GM19025 (cell line): ENCODE measurements around the gene ALG11.
"Not testable (repeated sequence)": the region's sequence is repeated elsewhere in the genome, so short reads cannot be mapped to it uniquely, and the experiment has no call there.

Source experiments
- ATAC-seq: cut with Tn5 transposase; IDR thresholded peaks from one replicate; pipeline ENCODE4 v1.9.1; 2021; ENCODE audit warnings: mild to moderate bottlenecking, low read depth, moderate library complexity; ENCODE audit not compliant: unreplicated experiment

The ALG11 gene, protein sequence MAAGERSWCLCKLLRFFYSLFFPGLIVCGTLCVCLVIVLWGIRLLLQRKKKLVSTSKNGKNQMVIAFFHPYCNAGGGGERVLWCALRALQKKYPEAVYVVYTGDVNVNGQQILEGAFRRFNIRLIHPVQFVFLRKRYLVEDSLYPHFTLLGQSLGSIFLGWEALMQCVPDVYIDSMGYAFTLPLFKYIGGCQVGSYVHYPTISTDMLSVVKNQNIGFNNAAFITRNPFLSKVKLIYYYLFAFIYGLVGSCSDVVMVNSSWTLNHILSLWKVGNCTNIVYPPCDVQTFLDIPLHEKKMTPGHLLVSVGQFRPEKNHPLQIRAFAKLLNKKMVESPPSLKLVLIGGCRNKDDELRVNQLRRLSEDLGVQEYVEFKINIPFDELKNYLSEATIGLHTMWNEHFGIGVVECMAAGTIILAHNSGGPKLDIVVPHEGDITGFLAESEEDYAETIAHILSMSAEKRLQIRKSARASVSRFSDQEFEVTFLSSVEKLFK

DNA sequence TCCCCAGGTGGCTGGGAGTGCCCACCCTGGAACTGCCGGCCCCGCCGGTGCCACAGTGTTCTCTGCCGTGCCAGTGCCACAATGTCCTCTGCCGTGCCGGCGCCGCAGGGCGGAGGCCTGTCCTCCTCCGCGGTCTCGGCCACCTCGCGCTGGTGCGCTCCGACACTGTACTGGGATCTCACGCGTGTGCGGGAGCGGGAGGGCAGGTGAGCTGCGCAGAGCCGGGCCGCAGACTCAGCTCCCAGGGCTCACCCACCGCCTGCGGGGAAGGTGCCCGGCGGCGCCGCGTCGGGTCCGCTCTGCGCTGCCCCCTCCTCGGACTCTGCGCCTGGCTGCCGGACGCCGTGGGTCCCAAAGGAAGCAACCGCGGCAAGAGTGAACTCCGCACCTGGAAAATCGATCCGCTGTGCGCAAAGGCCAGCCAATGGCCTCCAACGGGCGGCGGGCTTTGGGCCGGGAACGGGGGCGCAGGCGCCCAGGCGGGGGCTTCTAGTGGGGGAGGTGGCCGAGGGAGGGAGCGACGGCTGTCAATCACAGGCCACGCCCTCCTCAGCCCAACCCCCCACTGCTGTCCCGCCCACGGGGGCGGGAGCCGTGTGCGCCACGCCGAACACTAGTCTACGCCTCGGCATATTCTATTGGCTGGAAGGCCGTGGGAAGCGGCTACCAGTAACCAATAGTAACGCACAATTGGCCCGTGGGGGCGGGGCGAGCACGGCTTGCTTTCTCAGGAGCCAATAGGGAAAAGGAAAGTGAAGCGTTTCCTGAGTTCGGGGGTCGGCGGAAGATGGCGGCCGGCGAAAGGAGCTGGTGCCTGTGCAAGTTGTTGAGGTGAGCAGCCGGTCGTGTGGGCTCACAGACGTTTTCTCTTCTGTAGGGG is at the start of gene ALG11:
Gene ALG11 (plus strand): TSS at position 767 of the 880 bp plus-strand sequence. CDS start 21 bp downstream, at position 788.
- peak; percentile 100 for ATAC-seq

GRCh38 chr13:51966186-51966585 is 46.0 kb upstream of the ALG11 start:
- ATAC-seq: no peak

- ATAC-seq: peak; percentile 46
These were observed 44.4 kb upstream of the ALG11 start for GRCh38 chr13:51967482-51968446.

DNA sequence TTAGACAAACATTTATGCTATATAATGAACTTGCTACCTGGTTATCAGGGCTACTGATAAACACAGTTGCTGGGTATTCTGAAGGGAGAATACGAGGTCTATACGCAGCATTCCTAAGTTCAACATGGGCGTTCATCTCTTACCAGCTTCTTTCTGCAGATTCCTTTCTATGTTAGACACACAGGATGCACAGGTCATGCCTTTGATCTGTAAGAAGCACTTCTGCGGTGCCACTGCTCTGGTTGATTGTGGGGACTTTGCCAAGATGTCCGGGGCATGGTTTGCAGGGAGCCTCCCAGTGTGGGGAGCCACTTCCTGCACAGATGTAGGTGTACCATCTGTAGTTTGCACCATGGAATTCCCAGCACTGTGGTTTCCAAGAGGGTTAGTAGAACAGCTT is 41.8 kb upstream of the ALG11 start:
- ATAC-seq: no peak

- no peak for ATAC-seq
These were observed 40.4 kb upstream of the ALG11 start for GRCh38 chr13:51971520-51972426.

GRCh38 chr13:51974482-51974881 is 37.7 kb upstream of the ALG11 start:
- ATAC-seq: no peak

- no peak for ATAC-seq
These were observed 35.8 kb upstream of the ALG11 start for GRCh38 chr13:51976423-51976822.

DNA sequence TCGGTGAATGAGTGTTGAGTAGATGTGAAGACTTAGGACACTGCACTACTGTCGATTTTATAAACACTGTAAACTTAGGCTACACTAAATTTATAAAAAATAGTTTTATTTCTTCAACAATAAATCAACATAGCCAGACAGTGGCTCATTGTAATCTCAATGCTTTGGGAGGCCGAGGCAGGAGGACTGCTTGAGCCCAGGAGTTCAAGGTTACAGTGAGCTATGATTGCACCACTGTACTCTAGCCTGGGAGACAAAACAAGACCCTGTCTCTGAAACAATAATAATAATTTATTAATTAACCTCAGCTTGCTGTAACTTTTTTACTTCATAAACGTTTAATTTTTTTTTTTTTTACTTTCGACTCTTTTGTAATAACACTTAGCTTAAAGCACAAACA is 35.3 kb upstream of the ALG11 start:
- no peak for ATAC-seq

DNA sequence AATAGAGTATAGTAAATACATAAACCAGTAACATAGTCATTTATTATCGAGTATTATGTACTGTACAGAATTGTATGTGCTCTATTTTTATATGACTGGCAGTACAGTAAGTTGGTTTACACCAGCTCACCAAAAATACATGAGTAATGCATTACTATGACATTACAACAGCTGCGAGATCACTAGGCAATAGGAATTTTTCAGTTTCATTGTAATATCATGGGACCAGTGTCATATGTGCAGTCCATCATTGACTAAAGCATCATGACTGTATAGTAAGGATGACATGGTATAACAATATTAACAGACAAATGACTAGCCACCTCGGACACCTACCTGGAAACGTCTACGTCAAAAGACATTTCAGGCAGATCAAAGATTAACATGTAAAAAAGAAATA is 34.6 kb upstream of the ALG11 start:
- ATAC-seq: no peak

GRCh38 chr13:51978796-51979556 is 33.2 kb upstream of the ALG11 start:
- ATAC-seq: no peak

DNA sequence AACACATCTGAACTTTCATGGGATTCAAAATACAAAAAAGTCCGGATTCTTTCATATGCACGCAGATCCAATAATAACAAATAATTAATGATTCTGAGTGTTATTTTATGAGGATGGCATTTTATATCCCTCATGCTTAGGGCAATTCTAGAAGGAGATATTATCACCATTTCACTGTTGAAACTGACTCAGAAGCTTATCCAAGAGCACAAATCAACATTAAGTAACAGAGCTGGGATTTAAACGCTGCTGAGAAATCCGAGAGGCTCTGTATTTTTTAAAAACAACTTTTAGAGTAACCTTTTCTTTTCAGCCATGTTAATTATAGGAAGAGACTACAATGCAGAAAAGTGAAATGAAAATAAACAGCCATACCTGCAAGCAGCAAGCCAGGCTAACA is 31.3 kb upstream of the ALG11 start:
- ATAC-seq: no peak

DNA sequence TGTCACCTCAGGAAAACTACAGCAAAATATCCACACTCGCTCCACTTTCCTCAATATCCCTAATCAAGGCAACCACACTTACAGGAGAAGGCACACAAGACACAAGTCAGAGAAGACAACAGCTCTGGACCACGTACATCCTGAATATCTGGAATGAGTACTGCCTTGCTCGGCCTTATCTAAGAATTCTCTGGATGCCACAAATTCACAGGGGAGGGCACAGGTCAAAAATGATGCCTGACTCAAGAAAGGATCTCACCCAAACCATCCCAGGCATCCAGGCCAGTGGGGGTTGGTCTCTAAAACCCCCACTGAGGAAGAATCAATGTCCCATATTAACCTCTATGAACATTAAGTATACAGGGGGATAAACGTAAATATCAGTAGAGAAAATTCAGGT is 30.8 kb upstream of the ALG11 start:
- ATAC-seq: no peak

DNA sequence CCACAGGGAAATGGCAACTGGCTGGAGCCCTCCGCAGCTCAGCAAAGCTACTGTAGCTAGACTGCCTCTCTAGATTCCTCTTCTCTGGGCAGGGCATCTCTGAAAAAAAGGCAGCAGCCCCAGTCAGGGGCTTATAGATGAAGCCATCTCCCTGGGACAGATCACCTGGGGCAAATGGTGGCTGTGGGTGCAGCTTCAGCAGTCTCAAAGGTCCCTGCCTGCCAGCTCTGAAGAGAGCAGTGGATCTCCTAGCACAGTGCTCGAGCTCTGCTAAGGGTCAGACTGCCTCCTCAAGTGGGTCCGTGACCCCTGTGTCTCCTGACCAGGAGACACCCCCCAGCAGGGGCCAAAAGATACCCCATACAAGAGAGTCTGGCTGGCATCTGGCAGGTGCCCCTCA is 28.9 kb upstream of the ALG11 start:
- ATAC-seq: not testable (repeated sequence)

DNA sequence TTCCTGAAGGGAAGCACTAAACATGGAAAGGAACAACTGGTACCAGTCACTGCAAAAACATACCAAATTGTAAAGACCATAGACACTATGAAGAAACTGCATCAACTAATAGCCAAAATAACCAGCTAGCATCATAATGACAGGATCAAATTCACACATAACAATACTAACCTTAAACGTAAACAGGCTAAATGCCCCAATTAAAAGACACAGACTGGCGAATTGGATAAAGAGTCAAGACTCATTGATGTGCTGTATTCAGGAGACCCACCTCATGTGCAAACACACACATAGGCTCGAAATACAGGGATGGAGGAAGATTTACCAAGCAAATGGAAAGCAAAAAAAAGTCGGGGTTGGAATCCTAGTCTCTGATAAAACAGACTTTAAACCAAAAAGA is 27.3 kb upstream of the ALG11 start:
- not testable (repeated sequence) for ATAC-seq

- no peak for ATAC-seq
These were observed 23.1 kb upstream of the ALG11 start for GRCh38 chr13:51988988-51989618.

DNA sequence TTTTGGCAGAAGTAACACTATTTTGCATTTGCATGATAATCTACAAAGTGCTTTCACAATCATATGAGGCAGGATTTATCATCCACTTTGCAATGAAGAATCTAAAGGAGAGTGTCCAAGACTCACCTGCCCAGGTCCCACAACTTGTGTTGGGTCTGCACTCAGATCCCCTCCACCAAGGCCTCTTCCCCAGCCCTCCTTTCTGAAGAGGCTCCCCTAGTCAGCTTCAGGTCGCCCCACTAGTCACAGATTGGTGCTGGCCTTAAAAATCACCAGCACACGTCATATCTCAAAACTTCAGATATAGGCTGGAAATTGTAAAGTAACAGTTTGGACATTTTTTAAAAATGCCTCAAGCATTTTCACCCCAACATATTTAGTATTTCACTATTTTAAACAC is 18.5 kb upstream of the ALG11 start:
- ATAC-seq: no peak

GRCh38 chr13:51995677-51996551 is 16.3 kb upstream of the ALG11 start:
- no peak for ATAC-seq
